Stomach (tissue), 9 donors: ENCODE results near the gene CELA2B. TPM values are rescaled to one million over a fixed set of nuclear protein-coding genes. Genes with fewer than 3 reads are reported as not detected.
"Not testable (repeated sequence)": the region's sequence is repeated elsewhere in the genome, so short reads cannot be mapped to it uniquely, and the experiment has no call there.

Experiments
- DNase-seq, 2 donors: peaks; one replicate each; pipeline versions ENCODE4 v3.0.0 to v3.0.0-alpha.2; 2013 to 2019
- H3K27ac ChIP-seq, 5 donors: fragments of 200-600 bp in 4 of 5; sonication (generic) in 4 of 5; one replicate each; pipeline ENCODE4 v1.5.1; 2013 to 2019; ENCODE audit warnings: mild to moderate bottlenecking in 1 of 5, moderate library complexity in 1 of 5
- H3K27me3 ChIP-seq, 3 donors: fragments of 200-600 bp; sonication (generic); one replicate each; pipeline ENCODE4 v1.5.1; 2017 to 2019; ENCODE audit warnings: mixed run types in 1 of 3
- H3K36me3 ChIP-seq, 4 donors: fragments of 200-600 bp; sonication (generic); 1 replicate in 3 of 4; 2 replicates in 1 of 4; pipeline ENCODE4 v1.5.1; 2016 to 2019
- H3K4me1 ChIP-seq, 4 donors: fragments of 200-600 bp; sonication (generic); one replicate each; pipeline ENCODE4 v1.5.1; 2016 to 2019
- H3K4me3 ChIP-seq, 4 donors: fragments of 200-600 bp; sonication (generic) in 3 of 4; one replicate each; pipeline ENCODE4 v1.5.1; 2016 to 2019; ENCODE audit warnings: mild to moderate bottlenecking in 1 of 4
- H3K9me3 ChIP-seq, 4 donors: fragments of 200-600 bp; sonication (generic); one replicate each; pipeline ENCODE4 v1.5.1; 2016 to 2019
- EP300 ChIP-seq: sonication (generic); formaldehyde crosslinking; IDR thresholded peaks from one replicate; pipeline ENCODE4 v1.6.1; 2017; ENCODE audit warnings: antibody characterized with exemption
- POLR2A ChIP-seq, 4 donors: fragments of 450-650 bp; IDR thresholded peaks; one replicate each; pipeline ENCODE4 v1.6.1; 2016; ENCODE audit warnings: antibody characterized with exemption in 4 of 4, control low read depth in 2 of 4, mild to moderate bottlenecking in 1 of 4, moderate library complexity in 1 of 4
- POLR2AphosphoS5 ChIP-seq, 3 donors: sonication (generic); formaldehyde crosslinking; IDR thresholded peaks; one replicate each; pipeline ENCODE4 v1.6.1; 2016; ENCODE audit warnings: antibody characterized with exemption in 3 of 3
- WGBS, 5 donors: extraction: QIAGEN DNeasy Blood & Tissue Kit in 3 of 5; methylation state at CpG; one replicate each; pipeline versions ENCODE4 v1.1.5 to v1.1.7; 2013 to 2018; 5-methylcytosine and 5-hydroxymethylcytosine counted together
- intact Hi-C: fragments of 100-400 bp; cut with DNase I; formaldehyde crosslinking; loops from one replicate; pipeline ENCODE4 v1.15.1; 2023; ENCODE audit warnings: low total_unique reads
- polyA plus RNA-seq, 3 donors: library from polyadenylated mRNA; stranded (reverse); fragments of 200-250 nt; gene quantifications; one replicate each; pipeline ENCODE4 v1.2.3, GENCODE V29; 2013
- total RNA-seq, 5 donors: library from RNA; depleted of rRNA; stranded (reverse); fragments of >200 nt; gene quantifications; one replicate each; pipeline versions ENCODE4 v1.1.0 to v1.2.3, GENCODE V29; 2014 to 2016
- TF ChIP-seq, protein P1 (sequence below), 7 experiments: fragments of 450-650 bp in 4 of 7; fragments of 200-600 bp in 3 of 7; sonication (generic) in 3 of 7; IDR thresholded peaks; one replicate each; pipeline ENCODE4 v1.5.1; 2016 to 2019; ENCODE audit warnings: antibody characterized with exemption in 7 of 7, control low read depth in 2 of 7, mild to moderate bottlenecking in 1 of 7
- donor health status: healthy with polysubstance abuse.
- donor health status: Bipolar disorder and iron deficiency.
- donor health status: healthy.

Gene CELA2B
- total and polyA plus RNA-seq, 8 donors, result not detected

DNA sequence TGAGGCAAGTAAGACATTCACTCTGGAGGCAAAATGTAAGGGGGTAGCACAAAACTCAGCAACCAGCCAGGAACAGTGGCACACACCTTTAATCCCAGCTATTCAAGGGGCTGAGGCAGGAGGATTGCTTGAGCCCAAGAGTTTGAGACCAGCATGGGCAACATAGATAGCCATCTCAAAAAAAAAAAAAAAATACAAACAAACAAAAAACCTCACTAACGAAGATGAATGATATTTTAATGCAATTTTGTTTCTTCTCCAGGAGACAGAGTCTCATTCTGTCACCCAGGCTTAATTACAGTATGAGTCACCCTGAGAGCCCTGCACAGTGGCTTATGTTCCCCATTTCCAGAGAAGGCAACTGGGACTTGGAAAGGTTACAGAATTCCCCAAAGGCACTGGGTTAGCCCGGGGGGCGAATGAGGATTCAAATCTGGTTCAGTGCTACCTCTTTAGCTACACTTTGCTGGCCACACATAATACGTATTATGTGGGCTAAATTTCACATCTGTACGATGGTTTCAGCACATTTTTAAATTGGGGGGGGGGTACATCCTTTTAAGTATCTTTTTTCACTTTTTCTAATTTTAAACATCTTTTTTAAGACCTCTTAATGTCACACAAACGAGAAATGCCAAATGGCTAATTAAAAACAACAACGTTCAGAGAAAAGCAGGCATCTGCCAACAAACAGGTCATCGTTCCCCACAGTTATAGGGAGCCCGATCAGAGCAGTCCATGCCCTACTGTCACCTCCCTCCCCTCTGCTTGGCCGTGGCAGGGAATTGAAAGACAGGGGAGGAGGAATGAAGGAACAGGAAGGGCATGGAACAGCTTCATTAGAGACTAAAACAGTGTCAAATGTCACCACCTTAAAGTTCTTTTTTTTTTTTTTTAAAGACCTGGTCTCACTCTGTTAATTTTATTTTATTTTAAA is 15.9 kb upstream of the CELA2B start:
- Histone ChIP-seq H3K27ac (no peak overlapping the region), H3K4me3 (no peak overlapping the region)
- TF ChIP-seq POLR2A (IDR thresholded peaks at IDR 0.05) (no peak), POLR2AphosphoS5 (IDR thresholded peaks at IDR 0.05) (no peak), EP300 (no peak)
- TF ChIP-seq, protein P1, sequence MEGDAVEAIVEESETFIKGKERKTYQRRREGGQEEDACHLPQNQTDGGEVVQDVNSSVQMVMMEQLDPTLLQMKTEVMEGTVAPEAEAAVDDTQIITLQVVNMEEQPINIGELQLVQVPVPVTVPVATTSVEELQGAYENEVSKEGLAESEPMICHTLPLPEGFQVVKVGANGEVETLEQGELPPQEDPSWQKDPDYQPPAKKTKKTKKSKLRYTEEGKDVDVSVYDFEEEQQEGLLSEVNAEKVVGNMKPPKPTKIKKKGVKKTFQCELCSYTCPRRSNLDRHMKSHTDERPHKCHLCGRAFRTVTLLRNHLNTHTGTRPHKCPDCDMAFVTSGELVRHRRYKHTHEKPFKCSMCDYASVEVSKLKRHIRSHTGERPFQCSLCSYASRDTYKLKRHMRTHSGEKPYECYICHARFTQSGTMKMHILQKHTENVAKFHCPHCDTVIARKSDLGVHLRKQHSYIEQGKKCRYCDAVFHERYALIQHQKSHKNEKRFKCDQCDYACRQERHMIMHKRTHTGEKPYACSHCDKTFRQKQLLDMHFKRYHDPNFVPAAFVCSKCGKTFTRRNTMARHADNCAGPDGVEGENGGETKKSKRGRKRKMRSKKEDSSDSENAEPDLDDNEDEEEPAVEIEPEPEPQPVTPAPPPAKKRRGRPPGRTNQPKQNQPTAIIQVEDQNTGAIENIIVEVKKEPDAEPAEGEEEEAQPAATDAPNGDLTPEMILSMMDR (IDR thresholded peaks at IDR 0.05), result no peak

DNA sequence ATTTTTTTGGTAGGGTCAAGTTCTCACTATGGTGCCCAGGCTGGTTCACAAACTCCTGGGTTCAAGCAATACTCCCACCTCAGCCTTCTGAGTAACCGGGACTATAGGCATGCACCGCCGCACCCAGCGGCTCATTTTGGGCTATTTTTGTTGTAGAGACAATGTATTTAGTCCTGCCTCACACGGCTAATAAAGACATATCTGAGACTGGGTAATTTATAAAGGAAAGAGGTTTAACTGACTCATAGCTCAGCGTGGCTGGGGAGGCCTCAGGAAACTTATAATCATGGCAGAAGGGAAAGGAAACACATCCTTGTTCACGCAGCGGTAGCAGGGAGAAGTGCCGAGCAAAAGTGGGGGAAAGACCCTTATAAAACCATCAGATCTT is 15.2 kb upstream of the CELA2B start:
- Histone ChIP-seq H3K27ac (no peak overlapping the region), H3K9me3 (no peaks in the 10 kb centered on the region), H3K27me3 (no peaks in the 10 kb centered on the region), H3K4me1 (peaks cover 0 to 16% (median 3%) of the 10 kb centered on the region in 4 donors), H3K36me3 (no peaks in the 10 kb centered on the region), H3K4me3 (no peak overlapping the region)
- intact Hi-C loops, result no loop called here
- TF ChIP-seq EP300, result no peak
- TF ChIP-seq POLR2A (IDR thresholded peaks at IDR 0.05), result no peak
- TF ChIP-seq, protein P1 (IDR thresholded peaks at IDR 0.05), result no peak
- no peak for TF ChIP-seq POLR2AphosphoS5 (IDR thresholded peaks at IDR 0.05)
- no peak for DNase-seq
- 78 to 89% (median 88%) methylated on average over 9 of the region's 9 CpGs for WGBS, 5 donors

More for the DNA sequence above, 15.9 kb upstream of the CELA2B start:
- WGBS, 5 donors, result 55 to 70% (median 61%) methylated on average over 10 of the region's 10 CpGs
- intact Hi-C loops, result no loop called here
- Histone ChIP-seq H3K4me1 (peaks cover 0 to 18% (median 3%) of the 10 kb centered on the region in 4 donors), H3K9me3 (no peaks in the 10 kb centered on the region), H3K27me3 (no peaks in the 10 kb centered on the region), H3K36me3 (no peaks in the 10 kb centered on the region)
- peak in 1 of 2 donors; percentile 36 for DNase-seq

DNA sequence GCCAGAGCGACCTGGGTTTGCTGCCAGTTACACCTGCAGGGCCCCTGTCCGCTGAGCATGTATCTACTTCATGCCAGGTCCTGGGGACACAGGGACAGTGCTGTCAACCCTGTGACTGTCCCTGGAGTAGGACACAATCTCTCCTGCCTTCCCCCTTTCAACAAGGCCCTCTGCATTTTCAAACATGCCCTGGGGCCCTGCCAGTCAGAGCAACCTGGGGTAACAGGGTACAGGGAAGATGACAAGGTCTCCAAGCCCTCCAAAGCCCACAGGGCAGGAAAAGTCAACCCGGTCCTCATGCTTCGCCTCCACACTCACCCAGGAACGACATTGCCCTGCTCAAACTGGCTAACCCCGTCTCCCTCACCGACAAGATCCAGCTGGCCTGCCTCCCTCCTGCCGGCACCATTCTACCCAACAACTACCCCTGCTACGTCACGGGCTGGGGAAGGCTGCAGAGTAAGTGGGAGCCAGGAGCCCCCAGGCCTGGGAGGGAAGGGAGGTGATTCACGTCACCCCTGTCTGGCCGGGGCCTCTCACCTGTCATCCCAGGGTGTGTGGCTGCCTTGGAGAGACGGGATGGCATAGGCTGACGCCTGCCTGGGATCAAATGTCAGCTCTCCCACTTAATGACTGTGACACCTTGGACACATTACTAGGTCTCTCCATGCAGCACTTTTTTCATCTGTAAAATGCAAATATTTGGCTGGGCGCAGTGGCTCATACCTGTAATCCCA is 12.7 kb upstream of the CELA2B start:
- intact Hi-C loops, H3K9me3 ChIP-seq, H3K4me3 ChIP-seq, DNase-seq, H3K27me3 ChIP-seq, H3K27ac ChIP-seq, H3K36me3 ChIP-seq: not testable (repeated sequence)
- whole genome bisulfite sequencing, 5 donors, result 62 to 83% (median 76%) methylated on average over 9 to 12 of the region's 15 CpGs
- peaks cover 0 to 12% (median 0%) of the 10 kb centered on the region in 4 donors for H3K4me1 ChIP-seq

DNA sequence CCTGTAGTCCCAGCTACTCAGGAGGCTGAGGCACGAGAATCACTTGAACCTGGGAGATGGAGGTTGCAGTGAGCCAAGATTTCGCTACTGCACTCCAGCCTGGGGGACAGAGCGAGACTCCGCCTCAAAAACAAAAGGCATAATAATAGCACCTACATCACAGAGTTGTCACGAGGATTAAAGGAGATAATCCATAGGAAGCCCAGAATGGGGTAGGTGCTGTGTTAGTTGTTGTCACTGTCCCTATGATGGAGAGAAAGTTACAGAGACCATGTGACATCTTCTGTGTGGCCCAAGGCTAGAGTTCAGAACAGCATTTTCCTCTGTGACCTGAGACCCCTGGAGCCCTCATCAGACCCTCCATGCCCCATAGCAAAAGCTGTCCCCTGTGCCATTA is 12.0 kb upstream of the CELA2B start:
- WGBS, 5 donors, result 85 to 94% (median 91%) methylated on average over 5 of the region's 5 CpGs
- H3K4me3 ChIP-seq, H3K9me3 ChIP-seq, intact Hi-C loops, H3K27me3 ChIP-seq, H3K36me3 ChIP-seq, H3K4me1 ChIP-seq, DNase-seq, H3K27ac ChIP-seq: not testable (repeated sequence)

DNA sequence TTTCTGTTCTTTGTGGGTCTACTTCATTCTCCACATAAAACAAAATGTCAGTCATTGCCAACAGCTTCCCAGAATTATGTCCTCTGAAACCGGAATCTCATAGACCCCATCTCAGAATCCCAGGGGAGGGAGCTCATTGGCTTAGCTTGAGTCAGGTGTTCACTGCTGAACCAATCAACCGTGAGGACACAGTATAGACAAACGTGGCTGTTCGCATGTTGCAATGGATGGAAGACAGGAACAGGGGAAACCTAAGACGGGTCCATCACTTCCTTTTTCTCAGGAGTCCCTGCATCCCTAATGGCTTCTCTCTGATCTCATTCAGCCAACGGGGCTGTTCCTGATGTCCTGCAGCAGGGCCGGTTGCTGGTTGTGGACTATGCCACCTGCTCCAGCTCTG is 10.2 kb upstream of the CELA2B start:
- WGBS, 5 donors, result 77 to 82% (median 81%) methylated on average over 7 of the region's 7 CpGs
- intact Hi-C loops, result no loop called here
- Histone ChIP-seq H3K4me3 (no peak overlapping the region), H3K9me3 (no peaks in the 10 kb centered on the region), H3K27ac (no peak overlapping the region), H3K27me3 (no peaks in the 10 kb centered on the region), H3K36me3 (no peaks in the 10 kb centered on the region), H3K4me1 (peaks cover 0 to 6% (median 0%) of the 10 kb centered on the region in 4 donors)
- no peak for DNase-seq
- TF ChIP-seq POLR2A (IDR thresholded peaks at IDR 0.05) (no peak), EP300 (no peak), POLR2AphosphoS5 (IDR thresholded peaks at IDR 0.05) (no peak)
- TF ChIP-seq, protein P1 (IDR thresholded peaks at IDR 0.05), result no peak

DNA sequence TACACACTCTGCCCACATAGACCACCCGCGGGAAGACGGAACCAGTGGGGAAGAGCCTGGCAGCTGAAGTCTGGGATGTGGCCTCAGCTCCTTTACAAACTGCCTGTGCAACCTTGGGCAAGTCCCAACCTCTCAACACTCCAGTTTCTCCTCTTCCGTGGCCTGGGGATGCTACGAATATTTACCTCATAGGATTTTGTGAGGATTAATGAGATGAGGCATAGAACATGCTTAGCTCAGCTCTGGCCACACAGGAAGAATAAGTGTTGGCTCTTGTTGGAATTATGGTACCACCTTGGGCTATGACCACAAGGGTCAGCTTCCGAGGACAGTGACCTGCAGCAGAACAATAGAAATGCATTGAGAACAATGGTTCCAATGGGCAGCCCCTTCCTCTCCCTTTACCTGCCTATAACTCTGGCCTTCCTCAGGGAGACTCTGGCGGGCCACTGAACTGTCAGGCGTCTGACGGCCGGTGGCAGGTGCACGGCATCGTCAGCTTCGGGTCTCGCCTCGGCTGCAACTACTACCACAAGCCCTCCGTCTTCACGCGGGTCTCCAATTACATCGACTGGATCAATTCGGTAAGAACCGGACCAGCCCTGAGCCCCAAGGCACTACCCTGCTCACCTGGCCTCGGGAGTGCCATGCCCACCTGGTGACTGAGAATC is 8.8 kb upstream of the CELA2B start:
- DNase-seq, H3K36me3 ChIP-seq, H3K27me3 ChIP-seq, H3K9me3 ChIP-seq, intact Hi-C loops, H3K27ac ChIP-seq, H3K4me3 ChIP-seq, H3K4me1 ChIP-seq: not testable (repeated sequence)
- 91 to 99% (median 95%) methylated on average over 21 to 22 of the region's 22 CpGs for WGBS, 5 donors
